SIG-M5 treated with dmso at 0.1 percent for 504 hours (cell line): ENCODE data around the gene RAP1GAP2.

Experiments used
- DNase-seq: peaks from one replicate; lab custom pipeline; 2025; ENCODE audit not compliant: unreplicated experiment; lab: John Stamatoyannopoulos, UW

The RAP1GAP2 gene

DNA sequence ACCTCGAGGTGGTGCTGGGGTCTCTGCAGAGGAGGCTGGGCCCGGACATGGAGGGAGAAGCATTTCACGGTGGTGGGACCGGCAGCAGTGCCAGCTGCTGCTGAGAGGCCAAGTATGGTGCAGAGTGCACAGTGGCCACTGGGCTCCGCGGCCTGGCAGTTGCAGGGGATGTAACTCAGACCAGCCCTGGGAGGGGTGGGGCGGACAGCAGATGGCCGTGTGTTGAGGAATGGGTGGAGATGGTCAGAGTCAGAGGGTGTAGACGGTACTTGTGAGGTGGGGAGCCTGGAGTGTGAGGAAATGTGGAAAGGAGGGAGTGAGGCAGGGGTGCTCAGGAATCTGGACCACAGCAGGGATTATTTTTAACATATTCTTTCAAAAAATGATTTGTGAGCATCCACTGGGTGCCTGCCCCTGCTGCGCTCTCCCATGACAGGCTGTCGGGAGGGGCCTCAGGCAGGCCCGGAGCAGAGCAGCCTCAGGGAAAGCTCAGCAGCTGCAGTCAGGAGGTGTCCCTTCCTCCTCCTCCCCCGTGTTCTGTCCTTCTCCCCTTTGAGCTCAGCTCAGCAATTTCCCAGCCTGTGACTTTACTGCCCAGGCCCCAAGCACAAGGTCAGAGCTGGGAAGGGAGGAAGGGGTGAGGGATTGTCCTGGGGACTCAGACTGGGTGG lies 113.1 kb downstream of the RAP1GAP2 start:
- no peak for DNase-seq

DNA sequence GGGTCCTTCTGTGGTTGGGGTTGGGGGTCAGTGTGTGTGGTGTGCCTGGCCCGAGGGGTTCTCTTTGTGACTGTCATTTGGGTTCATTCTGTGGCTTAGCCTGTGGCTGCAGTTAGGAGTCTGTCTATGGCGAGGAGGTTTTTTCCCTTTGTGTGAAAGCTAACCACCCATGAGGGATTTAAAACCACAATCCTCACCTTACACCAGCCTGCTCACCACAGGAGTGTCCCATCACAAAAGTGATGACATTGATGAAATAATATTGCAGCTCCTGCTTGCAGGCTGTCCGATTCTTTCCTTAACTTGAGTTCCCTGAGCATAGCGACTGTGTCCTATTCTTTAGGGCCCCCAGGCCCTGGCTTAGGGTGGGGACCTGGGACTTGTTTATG lies 113.6 kb downstream of the RAP1GAP2 start:
- DNase-seq = no peak

DNA sequence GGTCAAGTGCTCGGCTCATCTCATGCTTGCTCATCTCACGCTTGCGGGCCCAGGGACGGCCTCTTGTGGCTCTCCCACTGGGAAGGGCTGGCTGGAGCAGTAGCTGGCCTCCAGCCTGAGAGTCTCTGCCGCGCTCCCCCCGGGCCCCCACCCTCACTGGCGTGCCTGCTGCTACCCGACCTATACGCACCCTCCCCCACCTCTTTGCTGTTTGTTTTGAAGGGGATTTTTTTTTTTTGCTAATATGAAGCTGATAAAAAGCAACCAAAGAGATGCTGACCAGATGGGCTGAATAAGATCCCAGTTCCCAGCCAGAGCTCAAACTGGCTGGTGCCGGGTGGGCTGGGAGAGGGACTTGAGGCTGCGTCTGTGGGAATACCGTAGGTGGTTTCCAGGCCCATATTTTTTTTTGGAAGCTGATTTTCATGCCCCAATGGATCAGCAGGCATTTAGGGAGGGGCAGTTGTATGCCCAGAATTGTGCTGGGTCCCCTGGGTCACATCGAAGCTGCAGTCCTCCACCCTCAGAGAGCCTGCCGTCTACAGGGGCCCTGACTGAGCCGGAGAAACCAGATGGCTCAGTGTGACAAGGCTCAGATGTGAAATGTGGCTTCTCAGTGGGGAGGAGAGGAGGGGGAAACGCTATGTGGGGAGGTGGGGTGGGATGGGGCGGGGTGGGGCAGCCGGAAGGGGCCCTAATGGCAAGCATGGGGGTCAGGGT lies 115.0 kb downstream of the RAP1GAP2 start:
- DNase-seq = no peak

DNA sequence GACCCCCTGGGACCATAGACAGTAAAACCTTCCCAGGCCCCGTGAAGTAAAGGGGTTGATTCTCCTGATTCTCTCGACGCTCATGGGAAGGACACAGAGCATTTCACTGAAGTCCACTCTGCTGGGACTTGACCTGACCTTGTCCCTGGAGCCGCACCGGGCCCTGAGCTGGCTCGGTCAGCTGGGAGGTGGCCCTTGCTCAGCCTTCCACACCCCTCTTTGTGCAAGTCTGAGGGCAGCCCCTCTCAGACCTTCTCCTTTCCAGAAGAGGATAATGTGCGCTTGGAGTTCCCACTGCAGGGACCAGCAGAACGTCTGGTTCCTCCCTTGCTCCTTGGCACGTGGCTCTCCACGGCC lies 115.5 kb downstream of the RAP1GAP2 start:
- no peak for DNase-seq

DNA sequence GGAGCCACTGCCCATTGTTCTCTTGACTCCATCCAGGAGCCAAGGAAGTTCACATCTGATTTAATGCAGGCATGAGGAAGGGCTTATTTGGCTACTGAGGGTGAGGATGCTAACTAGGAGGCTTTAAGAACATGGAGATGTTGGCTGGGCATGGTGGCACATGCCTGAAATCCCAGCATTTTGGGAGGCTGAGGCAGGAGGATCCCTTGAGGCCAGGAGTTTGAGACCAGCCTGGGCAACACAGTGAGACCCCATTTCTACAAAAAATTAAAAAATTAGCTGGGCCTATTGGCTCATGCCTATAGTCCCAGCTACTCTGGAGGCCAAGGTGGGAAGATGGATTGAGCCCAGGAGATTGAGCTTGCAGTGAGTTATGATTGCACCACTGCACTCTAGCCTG lies 116.5 kb downstream of the RAP1GAP2 start:
- DNase-seq = no peak

DNA sequence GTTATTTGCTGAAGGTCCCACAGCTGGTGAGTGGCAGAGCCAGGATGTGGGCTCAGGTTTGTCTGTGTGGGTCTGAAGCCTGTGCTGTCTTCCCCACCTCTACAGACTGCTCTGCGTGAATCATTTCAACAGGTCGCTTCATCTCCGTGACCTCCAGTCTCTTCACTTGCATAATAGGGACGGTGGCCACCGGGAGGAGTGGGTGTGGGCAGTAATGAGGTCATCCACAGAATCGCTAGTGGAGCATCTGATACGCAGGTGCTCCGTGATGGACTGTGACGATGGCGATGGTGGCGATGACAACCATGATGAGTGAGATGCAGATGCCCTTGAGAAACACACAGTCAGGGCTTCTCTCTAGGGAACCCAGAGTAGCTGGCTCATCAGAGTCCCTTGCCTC lies 120.2 kb downstream of the RAP1GAP2 start:
- DNase-seq = no peak

DNA sequence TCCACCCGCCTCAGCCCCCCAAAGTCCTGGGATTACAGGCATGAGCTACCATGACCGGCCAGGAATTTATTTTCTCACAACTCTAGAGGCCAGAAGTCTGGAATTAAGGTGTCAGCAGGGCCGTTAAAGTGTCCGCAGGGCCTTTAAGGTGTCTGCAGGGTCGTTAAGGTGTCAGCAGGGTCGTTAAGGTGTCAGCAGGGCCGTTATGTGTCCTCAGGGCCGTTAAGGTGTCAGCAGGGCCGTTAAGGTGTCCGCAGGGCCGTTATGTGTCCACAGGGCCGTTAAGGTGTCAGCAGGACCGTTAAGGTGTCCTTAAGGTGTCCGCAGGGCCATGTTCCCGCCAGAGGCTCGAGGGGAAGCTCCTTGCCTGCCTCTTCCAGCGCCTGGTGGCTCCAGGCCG lies 125.2 kb downstream of the RAP1GAP2 start:
- DNase-seq = no peak

DNA sequence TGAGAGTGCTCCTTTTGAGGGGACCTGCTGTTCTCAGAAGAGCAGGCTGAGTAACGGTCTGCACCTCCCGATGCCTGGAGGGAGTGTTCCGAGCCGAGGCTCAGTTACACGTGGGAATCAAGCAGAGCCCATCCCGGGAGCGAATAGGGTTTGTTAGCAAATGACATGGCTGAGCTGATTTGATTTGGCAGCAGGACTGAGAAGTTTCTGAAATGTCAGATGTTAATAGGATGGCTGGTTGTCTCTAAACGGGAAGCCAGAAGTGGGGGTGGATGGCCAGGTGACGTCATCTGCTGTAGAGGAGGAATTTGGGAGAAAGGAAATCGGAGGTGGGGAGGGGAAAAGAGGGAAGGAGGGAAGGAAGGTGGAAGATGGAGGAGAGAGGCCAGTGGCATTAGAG lies 128.0 kb downstream of the RAP1GAP2 start:
- DNase-seq = no peak

DNA sequence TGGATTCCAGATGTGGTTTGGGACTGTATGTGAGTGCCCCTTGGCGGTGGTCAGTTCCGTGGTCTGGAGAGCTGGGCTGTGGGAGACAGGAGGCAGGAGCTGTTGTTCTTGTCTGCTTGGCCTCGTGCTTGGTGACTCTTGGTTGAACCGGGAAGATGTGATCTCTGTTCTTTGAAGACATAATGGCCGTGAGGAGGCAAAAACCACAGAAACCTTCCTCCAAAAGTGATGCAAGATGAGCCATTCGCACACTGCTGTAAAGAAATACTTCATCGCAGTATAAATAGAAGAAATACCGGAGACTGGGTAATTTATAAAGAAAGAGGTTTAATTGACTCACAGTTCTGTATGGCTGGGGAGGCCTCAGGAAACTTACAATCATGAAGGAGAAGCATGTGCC lies 128.8 kb downstream of the RAP1GAP2 start:
- peak; percentile 49 for DNase-seq

DNA sequence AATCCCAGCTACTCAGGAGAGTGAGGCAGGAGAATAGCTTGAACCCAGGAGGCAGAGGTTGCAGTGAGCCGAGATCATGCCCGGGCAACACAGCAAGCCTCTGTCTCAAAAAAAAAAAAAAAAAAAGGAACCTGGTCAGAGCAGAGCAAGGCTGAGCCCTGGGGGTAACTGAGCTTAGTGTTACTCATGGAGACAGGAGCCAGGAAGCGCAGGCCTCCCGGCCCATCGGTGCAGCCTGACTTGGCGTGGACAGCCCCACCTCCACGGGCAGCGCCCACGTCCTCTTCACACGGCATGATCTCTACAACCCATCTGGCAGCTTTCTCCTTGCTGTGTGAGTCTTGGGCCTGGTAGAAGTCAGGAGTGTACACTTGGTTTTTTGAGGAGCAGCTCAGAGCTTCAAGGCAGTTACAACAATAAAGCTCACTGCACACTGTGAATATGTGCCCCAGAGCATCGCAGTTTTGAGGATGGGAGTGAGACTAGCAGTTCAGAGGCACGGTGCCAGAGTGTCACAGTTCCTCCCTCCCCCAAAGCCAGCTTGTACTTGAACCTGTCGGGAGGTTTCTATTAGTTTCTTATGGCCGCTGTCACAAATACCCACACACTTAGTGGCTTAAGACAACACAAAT lies 129.9 kb downstream of the RAP1GAP2 start:
- peak; percentile 61 for DNase-seq

DNA sequence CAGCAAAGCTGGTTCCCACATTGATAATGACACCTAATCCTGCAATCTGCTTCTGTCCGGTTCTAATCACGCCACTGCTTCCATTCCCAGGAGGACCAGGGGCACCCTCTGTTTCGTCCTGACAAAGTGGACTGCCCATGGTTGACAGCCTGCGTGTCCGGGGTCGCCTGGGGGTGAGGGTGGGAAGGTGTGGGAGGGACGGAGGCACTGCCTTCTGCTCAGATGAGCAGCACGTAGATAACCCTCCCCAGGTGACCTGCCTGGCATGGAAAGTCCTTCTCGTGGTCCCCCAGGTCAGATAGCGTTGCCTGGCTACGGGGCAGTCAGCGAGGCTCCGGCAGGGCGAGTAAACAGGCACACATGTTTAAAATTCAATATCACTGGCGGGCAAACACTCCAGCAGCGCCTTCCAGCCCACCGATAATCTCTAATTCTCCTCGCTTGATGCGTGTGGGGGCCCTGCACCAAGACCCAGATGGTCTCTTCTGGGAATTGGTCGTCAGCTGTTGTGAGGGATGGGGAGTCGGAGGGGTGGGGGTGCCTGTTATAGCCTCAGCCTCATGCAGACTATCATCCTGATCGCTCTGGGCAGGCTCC lies 132.2 kb downstream of the RAP1GAP2 start:
- DNase-seq = no peak

DNA sequence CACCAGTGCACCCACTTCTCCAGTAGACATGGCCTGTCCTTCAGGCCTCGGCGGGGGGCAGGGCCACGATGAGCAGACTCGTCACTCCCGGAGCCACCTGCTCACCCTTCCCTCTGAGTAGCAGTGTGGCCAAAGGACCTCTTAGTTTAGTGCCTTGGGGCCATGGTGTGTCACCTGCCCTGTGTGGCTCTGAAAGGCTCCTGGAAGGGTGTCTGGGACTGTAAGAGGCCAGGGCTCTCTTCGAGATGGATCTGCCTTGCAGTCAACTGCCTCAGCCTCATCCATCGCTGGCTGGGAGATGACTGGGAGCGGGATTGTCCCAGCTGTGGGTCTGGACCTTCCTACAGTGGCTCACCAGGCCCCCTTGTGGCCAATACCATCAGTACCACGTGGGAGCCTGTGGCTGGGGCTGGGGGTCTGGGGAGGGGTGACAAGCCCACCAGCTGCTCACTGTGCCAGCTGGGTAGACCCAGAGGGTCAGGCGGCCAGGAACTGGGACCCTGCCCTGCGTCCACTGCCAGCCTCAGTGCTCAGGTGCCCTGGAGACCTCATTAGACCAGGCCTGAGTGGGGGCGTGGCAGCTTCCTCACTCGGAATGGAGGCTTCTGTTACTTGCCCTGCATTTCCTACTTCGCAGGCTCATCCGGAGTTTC lies 133.8 kb downstream of the RAP1GAP2 start:
- DNase-seq = peak; percentile 9

DNA sequence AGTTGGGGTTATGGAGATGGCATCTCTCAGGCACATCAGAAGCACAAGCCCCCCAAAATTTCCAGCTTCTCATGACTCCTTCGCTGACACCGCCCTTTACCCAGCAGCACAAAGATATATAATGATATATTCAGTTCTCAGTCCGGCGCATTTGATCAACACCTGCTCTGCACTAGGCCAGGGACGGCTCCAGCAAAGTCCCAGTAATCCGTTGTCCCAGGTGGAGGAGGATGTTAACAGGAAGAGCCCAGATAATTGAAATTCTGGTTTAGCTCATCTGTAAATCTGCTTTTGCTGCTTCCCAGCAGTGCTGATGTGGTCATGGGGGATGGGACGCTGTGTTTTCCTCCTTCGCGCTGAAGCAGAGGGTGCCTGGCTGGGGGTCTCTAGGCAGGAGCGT lies 135.6 kb downstream of the RAP1GAP2 start:
- no peak for DNase-seq

DNA sequence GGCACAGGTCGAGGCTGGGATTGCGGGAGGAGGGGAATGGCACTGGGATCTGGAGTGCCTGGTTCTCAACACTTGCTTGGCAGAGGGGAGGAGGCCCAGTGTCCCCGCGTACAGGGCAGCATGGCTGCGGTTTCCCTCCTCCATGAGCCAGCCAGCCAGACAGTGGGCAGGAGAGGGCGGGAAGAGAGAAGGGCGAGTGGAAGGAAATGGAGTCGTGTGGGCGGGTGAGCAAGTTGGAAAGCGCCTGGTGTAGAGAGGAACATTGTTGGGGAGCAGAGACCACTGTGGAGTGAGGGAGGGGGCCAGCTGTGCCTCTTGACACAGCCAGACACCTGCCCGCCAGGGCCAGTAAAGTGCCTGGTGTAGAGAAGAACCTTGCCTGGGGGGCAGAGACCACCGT lies 136.7 kb downstream of the RAP1GAP2 start:
- DNase-seq = no peak

DNA sequence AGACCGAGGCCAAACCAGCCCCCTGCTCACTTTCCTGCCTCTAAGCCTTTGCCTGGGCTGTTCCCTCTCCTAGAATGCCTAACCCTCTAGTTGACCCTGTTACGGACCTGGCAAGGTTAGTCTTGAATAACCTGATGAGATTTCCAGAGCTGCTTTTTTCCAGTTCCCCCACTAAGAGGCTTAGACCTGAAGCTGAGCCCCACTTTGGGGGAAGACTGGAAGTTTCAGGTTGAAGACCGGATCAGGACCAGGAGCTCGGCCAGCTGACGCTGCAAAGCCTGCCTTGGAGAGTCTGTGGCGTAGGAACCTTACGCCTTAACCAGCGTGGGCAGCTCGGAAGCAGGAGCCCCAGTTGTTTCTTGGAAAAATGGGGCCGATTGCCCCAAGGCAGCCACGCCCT lies 137.4 kb downstream of the RAP1GAP2 start:
- DNase-seq = no peak

DNA sequence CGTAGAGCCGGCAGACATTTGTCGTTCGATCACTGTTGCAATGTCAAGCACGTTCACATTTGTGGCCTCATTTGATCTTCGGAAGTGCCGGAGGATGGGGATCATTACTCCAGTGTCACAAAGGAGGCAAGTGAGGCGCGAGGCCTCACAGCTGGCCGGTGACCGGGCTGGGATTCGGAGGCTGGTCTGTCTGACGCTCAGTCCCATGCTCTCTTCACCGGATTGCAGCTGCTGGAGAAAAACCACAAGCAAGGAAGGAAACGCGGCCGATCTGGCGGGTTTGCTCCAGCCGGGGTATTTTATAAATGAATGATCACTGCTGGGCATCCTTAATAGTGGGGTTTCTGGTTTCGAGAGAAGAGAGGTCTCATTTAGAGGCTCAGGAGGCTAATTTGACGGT lies 139.4 kb downstream of the RAP1GAP2 start:
- no peak for DNase-seq

DNA sequence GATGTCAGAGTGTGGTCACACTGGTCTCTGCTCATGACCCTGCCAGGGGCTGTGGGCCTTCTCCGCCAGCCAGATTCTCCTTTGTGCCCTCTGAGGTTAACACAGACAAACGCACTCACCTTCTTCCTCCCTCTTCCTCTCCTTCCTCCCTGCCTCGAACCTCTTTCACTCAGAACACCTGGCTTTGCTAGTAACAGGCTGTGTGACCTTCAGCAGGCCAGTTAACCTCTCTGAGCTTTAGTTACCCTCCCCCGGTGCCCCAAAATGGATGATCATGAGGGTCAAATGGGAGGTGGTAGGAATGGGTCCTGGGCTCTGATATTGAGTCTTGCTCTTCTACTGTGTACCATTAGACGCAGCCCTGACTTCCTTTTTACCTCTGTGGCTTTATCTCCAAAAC lies 140.1 kb downstream of the RAP1GAP2 start:
- DNase-seq = no peak

DNA sequence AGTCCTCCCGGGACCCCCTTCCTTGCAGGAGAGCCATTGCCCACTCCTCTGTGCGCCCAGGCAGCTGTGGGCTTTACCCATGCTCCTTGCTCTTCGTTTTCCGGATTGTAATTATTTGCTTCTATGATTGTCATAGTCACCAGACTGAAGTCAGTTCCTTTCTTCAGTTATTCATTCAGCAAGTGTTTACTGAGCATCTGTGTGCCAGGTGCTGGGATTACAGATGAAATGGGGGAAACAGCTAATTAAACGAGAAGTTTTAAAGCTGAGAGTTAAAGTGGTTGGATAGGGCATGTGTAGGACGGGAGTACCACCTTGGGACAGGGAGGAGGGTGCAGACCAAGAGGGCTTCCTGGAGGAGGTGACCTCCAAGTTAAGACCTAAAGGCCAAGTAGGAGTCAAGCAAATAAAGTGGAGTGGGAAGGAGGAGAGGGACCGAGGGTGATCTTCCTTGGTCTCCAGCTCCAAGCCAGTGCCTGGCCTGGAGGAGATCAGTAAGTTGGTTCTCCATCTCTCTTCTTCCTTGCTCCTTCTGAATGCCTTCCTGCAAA lies 140.6 kb downstream of the RAP1GAP2 start:
- DNase-seq = no peak

DNA sequence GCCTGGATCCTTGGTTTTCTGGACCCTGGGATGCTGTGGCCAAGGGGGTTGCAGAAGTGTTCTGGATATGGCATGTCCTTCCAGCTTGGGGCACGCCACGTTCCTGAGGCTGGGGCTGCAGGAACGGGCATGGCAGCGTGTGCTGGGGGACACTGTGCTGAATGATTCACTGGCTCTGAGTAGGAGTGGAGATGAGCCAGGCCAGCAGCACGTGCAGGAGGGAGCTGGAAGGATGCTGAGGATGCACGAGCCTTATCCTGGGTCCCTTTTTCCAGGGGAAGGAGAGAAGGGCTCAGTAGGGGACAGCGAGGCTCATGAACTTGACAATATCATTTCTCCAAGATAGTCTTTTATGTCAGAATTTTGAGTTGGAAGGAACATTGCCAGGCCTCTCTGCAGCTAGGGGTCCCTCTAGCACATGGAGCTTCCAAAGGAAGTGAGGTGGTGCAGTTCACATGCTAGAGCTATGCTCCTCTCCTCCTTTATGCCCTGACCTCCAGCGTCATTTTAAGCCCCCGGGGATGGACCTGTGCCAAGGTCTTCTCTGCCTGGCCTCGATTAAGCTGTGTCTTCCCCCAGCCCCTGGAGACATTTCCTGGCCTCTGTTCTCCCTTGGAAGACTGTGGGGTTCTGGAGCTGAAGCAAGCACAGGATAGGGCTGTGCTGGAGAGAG lies 141.2 kb downstream of the RAP1GAP2 start:
- no peak for DNase-seq

DNA sequence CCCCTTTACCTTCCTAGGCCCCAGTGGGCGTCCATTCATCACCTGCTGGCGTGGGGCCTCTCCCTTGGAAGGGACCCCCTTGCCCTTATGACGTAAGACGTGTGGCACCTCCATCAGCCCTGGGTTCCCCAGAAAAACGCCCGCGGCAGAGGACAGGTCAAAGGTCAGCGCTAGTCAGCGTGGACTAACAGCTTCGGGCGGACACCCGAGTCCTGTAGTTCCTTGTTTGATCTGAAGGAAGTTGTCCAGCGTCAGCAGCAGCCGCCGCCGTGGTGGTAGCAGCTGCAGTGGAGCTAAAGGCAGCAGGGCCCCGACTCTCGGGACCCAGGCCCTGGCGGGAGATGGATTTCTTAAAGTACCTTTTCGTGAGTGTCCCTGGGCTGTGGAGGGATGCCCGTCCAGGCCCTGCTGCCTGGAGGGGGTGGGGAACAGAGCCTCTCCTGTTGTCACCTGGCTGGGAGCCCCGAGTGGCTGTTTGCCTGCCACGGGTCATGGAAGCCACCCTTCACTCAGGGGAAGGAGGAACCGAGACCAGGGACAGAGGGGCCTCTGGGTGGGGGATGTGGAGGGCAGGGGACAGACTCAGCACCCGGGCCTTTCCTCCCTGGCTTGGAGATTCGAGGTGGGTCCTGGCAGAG lies 143.6 kb downstream of the RAP1GAP2 start:
- DNase-seq = no peak
